Stimulated activated CD8-positive, alpha-beta memory T cell treated with anti-CD3 and anti-CD28 coated beads, Interleukin-7, amount 100 ng/mL, for 1 hour (primary cell): Measurements from ENCODE around the gene TTC19.
"Not testable (repeated sequence)": the region's sequence is repeated elsewhere in the genome, so short reads cannot be mapped to it uniquely, and the experiment has no call there.

Experiments used
- DNase-seq, 2 donors: peaks; one replicate each; pipeline ENCODE4 v3.0.0-alpha.2; 2020; ENCODE audit warnings: low read depth in 2 of 2

TTC19 gene

DNA sequence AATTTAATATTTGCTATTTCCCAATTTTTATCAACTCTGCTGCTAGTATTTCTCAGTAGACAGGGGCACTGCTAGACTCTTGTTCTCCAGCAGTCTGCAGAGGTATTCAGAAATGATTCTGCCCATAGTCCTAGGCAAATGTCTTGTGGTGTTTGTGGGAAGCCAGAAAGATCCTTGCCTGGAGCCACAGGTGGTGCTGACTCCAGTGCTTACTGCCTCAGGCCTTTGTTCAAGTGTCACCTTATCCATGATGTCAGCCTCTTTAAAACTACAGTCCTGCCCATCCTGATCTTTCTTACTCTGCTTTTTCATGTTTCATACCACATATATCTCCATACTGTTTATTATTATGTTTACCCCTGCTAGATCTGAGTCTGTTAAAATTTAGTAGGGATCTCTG, 26.6 kb upstream of the TTC19 start:
- DNase-seq = no peak

DNA sequence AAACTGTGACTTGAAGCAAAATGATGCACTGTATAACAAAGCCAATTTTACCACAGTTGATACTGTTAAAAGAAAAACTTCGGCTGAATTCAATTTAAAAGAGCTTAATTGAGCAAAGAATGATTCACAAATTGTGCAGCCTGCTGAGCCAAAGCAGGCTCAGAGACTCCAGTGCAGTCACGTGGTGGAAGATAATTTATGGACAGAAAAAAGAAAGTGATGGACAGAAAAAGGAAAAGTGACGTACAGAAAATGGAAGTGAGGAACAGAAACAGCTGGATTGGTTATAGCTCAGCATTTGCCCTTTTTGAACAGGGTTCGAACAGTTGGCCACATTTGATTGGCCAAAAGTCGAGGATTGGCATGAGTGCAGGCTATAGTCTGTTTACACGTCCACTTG, 25.8 kb upstream of the TTC19 start:
- no peak for DNase-seq

DNA sequence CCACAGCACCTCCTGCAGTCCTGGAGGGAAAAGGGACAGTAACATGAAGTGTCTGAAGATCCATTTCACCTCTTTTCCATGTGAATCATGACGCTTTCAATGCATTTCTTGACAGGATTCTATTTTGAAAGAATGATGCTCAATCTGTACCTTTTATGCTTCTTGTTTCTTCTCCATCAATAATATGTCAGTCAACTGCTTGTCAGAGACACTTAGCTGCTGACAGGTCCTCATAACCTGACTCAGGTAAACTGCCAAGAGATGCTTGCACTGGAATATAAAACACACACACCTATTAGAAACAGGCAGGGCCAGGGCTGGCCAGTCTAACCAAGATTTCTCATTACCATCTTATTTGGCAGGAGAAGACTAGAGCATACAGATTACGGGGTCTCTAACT, 21.7 kb upstream of the TTC19 start:
- no peak for DNase-seq

DNA sequence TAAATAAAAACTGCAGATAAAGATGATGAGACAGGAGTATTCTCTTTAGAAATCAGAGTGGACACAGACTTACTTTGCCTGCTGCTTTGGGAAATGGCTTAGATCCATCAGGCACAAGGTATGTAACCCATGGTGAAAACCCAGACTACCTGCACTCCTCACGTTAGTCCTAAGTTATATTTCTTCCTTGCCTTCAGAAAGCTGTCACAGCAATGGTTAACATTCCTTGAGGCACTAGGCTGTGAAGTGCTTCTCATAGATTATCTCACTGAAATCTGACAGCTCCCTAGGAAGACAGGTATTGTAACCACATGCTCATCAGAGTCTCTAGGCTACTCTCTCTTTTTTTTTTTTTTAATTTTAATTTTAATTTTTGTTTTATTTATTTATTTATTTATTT, 21.0 kb upstream of the TTC19 start:
- DNase-seq = no peak

DNA sequence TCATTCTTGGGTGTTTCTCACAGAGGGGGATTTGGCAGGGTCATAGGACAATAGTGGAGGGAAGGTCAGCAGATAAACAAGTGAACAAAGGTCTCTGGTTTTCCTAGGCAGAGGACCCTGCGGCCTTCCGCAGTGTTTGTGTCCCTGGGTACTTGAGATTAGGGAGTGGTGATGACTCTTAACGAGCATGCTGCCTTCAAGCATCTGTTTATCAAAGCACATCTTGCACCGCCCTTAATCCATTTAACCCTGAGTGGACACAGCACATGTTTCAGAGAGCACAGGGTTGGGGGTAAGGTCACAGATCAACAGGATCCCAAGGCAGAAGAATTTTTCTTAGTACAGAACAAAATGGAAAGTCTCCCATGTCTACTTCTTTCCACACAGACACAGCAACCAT, 20.6 kb upstream of the TTC19 start:
- not testable (repeated sequence) for DNase-seq

DNA sequence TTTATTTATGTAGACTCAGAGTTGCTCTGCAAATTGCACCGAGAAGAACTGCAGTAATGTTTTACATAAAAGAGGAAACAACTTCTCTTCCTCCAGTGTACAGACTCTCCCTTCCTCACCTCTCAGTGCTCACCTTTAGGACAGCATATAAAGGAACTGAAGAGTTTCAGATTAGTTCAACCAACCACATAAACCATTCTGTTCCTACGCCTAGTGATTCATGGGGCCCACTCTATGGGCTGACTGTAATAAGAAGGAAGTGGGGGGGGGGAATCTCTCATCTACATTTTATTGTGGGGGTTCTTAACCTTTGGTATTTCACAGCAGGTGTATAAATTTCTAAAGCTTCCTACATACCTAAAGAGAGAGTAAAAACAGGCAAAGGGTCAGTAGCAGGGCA, 18.4 kb upstream of the TTC19 start:
- no peak for DNase-seq

DNA sequence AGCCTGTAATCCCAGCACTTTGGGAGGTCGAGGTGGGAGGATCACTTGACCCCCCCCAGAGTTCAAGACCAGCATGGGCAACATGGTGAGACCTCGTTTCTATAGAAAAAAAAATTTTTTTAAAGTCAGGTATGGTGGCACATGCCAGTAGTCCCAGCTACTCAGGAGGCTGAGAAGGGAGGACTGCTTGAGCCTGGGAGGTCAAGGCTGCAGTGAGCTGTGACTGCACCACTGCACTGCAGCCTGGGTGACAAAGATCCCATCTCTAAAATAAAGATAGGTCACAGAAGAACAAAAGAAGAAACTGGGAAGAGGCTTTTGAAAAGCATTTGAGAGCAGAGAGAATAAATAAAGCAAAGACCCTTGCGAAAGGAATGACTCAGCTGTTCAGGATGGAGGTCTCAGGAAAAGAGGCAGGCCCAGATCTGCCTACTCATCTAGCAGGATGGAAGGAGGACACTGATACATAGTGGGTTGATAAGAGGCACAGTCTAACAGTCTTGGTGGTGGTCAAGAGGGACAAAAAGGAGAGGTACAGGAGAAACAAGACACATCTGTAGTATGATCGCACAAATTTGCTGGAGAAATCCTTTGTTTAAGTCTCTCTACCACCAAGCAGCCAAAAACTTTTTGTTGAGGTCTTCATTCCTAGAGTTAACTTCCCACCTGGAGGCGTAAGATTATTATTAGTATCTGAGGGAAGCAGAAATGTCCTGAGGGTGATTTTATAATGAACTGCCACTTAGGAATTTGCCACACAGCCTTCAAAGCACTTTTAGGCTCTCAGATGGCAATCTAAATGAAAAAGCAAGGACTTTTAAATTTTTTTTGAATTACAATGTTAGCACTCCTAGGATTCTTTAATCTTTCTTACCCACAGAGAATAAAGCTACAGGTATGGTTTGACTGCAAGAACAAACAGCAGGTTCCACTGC, 17.7 kb upstream of the TTC19 start:
- no peak for DNase-seq

DNA sequence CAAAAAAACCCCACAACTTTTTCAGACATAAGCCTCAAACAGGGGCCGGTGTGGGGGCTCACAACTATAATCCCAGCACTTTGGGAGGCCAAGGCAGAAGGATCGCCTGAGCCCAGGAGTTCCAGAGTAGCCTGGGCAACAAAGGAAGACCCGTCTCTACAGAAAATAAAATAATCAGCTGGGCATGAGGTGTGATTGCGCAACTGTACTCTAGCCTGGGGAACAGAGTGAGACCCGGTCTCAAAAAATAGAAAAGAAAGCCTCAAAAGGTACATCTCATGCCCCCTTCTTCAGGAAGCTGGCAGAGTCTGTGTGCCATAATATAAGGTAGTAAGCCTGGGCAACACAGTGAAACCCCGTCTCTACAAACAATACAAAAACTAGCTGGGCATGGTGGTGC, 3.3 kb upstream of the TTC19 start:
- no peak for DNase-seq

DNA sequence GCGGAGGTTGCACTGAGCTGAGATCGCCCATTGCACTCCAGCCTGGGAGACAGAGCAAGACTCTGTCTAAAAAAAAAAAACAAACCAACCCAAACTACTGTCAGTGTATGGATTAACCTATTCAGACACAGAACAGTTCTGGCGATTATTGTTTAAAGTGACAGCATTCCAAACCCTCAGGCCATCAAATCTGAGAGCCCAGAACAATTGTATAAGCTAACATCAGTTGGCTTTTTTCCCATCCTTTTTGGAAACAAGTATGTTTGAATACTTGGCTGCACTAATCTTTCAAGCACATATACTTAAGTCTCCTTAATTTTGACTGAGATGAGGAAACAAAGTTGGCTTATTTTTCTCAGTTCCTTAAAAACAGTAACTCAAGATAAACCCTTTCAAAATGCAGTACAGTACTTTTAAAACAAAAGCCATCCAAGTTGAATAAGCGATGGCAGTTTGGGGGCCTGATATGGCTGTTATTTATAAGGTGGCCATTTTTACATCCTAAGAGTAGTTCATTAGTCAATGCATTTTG, 1.5 kb upstream of the TTC19 start:
- no peak for DNase-seq

DNA sequence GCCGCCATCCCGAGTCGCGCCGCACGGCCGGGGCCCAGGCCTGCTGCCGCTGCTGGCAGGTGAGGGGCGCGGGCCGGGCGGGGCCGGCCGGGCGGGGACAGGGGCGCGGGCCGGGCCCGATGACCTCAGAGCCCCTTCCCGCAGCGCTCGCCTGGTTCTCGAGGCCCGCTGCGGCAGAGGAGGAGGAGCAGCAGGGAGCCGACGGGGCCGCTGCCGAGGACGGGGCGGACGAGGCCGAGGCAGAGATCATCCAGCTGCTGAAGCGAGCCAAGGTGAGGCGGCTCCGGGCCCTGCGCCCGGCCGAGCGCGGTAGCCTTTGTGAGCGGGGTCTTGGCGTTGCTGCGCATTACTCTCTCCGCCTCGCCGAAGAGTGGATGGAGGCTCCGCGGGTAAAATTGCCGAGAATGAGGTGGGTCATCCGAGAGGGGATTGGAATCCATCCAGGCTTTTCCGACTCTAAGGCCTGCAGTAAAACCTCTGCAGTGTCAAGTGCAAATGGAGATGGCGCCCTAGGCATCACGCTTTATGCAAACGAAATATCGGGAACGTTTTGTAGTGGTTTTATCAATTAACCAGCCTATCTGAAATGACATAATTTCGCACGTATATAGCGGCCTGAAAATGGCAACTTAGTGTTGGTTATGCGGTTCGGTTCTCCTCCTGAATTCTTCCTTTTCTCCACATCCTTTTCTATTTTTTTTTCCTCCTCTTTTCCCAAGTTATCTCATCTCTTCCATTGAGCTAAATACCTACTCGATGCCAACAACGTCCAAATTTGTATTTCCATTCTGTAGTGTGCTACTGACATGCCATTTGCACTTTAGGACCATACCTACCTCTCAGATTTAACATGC, 577 bp downstream of the TTC19 start:
- peak in 1 of 2 donors; percentile 7 for DNase-seq

DNA sequence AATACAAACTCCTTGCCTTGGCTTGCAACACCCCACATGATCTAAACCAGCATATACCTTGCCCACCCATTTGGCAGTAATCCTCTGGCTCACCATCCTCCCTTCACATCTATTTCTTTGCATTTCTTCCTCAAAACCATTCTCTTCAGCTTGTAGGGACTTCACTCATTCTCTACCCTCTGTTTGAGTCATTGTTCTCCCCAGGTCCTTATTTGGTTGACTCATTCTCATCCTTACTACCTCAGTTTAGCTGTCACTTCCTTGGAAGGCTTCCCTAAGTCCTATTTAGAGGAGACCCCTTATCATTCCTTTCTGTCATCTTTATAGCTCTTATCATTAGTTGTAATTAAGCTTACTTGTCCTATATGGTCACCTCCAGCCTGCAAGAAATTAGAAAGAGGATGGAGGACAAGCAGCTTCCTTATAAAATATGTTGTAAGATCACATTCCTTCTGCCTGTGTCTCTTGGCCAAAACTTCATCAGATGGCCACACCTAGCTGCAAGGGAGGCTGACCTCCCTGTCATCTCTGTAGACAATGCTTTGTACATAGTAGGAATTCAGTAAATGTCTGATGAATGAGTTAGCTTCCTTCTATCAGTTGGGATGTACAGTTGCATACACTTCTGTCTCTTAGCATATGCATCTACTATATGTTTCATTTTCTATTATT, 1.7 kb downstream of the TTC19 start:
- no peak for DNase-seq

DNA sequence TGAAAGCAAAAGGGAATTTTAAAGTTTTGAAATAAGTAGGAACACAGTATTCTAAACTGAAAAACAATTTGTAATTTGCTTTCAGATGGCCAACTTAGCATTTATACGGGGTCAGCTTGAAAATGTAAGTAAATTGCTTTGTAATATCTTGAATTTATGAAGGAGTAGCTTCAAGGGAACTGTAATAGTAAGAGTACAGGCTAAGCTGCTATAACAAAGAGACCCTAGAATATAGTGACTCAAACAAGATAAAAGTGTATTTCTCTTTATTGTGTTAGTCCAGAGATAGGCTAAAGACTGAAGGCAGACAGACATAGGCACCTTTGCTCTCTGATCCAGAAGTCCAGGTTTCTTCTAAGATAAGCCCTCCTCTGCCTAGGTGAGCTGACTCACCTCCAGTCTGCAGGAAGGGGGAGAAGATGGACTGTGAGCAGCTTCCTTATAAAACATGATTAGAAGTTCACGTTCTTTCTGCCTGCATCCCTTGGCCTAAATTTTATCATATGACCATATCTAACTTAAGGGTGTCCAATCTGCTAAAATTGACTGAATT, 3.2 kb downstream of the TTC19 start:
- no peak for DNase-seq

DNA sequence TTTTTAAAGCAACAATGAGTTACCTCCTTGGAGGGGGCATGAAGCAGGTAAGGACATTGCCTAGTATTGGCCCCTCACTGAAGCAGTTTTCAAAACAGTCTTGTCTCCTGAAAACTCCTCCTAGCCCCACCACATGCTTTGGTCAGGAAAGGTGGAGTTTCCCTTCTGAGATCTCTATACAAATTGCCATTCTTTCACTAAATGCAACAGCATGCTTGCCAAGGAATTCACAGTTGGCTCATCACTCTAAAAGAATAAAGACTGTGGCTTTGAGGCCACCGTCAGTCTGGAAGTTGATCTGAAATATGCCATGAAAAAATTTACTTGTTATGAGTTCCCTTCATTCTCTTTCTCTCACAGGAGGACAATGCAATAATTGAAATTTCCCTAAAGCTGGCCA, 4.2 kb downstream of the TTC19 start:
- no peak for DNase-seq

DNA sequence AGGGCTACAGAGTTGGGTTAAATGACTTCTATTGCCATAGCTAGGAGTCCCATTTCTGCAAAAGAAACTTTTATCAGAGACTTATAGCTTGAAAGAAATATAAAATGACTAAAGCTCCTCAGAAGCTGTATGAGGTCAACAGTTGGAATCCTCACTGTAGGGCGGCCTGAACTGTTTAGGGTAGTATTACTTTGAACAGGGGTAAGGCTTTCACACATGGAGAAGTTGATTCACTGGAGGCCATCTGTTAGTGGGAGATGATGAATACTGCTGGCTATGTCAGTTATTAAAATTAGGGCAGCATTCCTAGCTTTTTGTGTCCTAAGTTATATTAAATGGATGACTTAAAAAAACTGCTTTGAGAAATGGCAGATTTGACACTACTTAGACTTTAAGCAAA, 6.0 kb downstream of the TTC19 start:
- DNase-seq = no peak

DNA sequence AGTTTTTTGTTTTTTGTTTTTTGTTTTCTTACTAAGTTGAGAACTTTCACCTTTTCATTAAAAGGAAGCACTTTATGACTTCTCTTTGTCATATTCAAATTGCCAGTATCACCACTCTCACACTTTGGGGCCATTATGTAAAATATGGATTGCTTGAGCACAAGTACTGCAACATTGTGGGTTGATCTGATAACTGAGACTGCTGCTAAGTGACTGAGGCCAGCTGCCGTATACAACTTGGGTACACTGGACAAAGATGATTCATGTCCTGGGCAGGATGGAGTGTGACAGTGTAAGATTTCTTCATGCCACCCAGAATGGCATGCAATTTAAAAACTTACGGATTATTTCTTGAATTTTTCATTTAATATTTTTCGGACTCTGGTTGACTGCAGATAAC, 7.8 kb downstream of the TTC19 start:
- DNase-seq = no peak

DNA sequence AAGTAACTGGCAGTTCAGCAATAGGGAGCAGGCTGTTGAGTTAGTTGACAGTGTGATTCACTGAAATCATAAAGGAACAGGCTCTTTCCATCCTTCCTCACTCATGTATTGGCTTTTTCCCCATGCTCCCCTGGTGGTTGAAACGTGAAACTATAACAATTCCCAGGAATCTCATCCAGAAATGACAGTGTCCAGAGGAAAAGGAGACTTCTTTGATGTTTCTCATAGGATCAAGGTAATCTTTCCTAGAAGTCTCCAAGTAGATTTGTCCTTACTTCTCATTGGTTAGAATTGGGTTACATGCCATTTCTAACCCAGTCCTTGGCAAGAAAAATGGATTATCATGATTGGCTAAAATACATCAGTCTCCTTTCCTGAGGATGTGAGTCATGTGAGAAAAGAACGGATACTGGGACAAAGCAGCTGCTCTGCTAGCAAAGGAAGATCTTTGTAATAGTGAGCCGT, 14.4 kb downstream of the TTC19 start:
- no peak for DNase-seq

DNA sequence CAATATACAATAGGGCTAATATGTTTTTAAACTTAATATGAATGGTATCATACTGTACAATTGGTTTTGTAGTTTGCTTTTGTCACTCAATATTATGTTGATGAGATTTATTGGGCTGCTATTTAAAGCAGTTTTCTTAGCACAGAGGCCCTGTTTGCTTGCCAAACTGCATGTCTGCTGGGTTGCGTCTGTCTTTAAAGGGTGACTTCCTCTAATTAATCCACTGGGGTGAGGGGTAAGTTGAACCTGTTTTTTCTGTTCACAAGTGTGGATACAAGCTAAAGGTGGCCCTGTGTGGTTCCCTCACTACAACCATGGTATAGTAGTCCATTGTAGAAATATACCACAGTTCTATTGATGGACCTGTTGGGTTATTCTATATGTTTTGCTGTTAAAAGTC, 19.7 kb downstream of the TTC19 start:
- DNase-seq = no peak

DNA sequence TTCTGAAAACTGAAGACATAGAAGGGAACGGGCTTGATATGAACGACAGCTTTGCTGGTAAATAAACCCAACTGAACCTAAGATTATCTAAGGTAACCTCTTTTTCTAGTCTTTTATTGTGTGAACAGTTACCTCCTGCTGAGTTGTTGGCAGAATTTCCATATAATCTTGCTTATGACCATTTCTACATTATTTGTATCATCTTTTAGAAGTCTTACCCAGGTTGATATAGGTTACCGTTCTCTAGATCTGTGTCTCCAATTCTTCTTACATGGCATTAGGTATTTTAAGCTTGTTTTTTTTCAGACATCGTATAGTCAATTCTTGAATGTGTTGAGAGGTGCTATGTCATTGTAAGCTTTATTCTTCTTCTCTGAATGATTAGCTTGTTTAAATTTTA, 24.3 kb downstream of the TTC19 start:
- DNase-seq = no peak

DNA sequence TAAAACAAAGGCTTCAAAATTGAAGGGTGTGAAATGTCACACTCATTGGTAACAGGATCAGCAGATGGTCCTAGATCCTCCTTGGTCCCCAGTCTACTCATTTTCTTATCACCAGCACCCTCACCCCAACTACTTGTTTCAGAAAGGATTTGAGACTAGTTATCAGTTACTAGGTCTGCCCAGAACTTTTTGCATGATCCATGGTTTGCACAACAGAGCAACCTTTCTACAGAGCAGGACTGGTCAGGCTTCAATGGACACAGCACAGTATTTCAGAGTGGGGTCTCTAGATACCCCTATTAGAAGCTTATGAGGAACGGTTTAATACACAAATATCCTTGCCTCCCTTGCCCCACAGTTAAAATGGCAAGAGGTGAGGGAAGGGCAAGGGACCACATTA, 25.6 kb downstream of the TTC19 start:
- DNase-seq = no peak

DNA sequence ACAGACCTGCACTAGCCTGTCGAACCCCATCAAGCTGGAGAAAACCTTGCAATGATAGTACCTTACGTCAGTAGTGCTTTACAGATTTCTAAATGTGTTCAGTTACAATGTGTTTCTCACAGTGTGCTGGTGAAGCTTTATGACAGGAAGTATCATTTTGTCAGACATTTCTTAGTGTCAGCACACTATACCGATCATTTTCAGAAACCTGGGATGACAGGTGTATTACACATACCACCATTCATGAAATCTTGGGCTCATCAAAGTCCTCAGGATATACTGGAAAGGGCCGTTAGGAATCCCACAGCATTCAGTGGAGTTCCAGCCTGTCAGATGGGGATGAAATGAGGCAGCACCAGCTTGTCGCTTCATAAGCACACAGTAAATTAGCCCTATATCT, 27.3 kb downstream of the TTC19 start:
- DNase-seq = no peak

DNA sequence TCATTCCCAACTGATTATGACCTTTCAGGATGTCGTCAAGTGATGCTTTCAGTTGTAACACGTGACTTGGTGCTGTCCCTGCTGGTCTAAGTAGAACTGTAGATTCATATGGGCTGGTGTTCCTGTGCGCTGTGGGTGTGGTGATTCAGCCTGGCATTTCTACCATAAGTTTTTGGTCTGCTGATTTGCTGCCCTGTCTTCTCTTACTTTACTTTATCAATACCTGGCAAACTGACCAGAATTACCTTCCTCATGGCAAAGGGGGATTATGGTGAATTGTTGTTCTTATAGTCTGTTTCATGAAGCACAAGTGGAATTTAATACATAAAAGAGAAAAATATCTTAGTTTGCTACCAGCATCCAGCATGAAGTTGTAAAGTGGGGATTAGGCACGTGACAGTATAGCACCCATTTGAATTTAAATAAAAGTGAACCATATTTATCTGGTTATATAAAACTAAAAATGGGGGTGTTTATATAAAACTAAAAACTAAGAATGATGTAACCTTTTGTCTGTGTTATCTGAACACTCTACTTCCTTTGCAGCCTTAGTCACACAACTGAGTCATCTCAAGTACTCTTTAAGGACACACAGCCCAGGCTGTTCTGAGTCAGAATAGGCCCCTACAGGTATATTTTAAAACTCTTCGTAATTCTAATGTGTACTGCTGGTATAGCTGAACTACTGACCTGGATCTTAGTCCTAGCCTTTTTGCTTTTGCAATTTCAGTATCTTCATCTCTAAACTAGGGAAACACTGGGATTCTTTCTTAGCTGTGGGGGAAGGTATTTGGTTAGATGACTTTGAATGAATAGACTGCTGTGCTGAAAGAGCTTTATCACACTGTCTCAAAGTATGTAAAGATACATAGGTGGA, 28.3 kb downstream of the TTC19 start:
- no peak for DNase-seq
